Fibroblast of skin of scalp (primary cell): ENCODE data around the gene WFDC1.

ENCODE experiments used
- DNase-seq: peaks from one replicate; pipeline ENCODE4 v3.0.0-alpha.2; 2013

The WFDC1 gene

DNA sequence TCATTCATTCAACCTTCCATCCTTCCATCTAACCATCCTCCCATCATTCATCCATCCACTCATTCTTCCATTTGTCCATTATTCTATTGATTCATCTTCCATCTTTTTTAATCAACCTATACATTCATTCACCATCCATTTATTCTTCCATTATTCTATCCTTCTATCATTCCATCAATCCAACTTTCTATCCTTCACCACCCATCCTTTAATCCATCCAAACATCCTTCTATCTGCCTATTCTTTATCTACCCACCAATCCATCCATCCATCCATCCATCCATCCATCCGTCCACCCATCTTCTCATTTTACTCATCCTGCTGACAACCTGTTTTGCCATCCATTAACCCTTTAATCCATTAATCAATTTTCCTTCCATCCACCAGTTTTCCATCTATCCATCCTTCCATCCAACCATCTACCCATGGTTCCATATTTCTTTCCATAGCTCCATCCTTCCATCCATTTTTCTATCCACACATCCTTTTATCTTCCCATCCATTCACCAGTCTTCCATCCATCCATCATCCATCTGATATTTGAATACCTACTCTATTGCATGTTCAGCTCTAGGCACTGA, 21.8 kb upstream of the WFDC1 start:
- DNase-seq: no peak

DNA sequence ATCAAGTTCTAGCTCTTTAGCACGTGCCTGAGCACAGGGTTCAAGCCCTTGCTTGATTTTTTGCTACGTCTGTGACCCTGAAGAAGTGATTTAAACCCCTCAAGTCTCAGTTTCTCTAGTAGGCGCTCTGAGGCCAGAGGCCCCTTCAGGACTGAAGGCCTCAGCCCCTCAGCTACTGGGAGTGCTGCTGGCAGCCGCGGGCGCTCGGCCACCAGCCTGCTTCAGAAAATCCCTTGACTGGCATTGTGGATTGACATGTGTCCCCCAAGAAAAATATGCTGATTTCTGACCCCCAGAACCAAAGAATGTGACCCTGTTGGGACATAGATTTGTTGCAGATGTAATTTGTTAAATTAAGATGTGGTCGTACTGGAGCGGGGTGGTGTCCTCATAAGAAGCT, 20.2 kb upstream of the WFDC1 start:
- DNase-seq: no peak

DNA sequence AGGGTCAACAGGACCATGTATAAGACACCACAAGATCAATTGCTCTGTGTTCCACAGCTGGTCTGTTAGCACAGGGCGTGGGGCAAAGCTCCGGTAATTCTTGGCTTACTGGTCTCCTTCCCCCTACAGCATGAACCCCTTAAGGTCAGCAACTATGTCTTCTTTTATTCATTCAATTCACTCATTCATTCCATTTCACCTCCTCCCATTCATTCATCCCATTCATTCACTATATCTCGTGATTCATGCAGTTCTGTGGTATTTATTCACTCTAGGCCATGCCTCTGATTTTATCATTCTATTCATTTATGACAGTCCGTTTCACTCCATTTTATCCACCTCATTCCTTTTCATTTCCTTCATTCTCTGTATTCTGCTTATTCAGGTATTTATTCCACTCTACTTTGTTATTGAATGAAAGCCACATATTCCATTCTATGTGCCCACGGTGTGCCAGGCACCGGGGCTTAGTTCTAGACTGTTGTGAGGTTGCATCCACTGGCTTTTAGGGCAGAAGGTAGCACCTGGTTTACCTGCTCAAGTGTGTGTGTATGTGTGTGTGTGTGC, 19.0 kb upstream of the WFDC1 start:
- no peak for DNase-seq

DNA sequence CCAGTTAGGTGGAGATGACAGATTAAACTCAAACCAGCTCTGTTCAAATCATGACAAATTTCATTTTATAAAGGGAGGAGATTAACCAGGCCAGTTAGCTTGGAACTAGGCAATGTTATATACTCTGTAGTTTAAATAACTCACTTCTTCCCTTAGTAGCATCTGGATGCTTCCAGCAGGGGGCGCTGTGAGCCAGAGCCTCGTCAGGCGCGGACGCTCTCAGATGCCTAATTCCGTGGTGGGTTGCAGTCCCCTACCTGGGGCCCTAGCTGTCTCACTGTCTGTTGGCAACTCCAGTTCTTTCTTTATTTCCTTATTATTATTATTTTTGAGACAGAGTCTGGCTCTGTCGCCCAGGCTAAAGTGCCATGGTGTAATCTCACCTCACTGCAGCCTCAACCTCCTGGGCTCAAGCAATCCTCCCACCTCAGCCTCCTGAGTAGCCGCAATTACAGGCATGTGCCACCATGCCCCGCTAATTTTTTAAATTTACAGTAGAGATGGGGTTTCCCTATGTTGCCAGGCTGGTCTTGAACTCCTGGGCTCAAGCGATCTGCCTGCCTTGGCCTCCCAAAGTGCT, 17.3 kb upstream of the WFDC1 start:
- DNase-seq: peak; percentile 61

DNA sequence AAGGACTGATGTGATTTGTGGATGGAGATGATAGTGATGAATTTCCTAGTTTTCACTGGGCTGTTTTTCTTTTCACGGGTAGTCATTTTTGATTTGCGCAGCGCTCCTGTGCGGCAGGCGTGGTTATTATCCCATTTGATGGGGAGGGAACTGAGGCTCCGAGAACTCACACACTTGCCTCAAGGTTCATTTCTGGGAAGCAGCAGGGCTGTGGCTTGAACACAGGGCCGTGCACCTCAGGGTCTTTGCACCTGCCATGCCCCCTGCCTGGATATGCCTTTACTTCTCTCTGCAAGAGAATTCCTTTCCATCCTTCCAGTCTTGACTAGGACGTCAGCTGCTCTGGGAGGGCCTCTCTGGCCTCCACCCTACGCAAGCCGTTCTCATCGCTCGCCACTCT, 16.3 kb upstream of the WFDC1 start:
- no peak for DNase-seq

DNA sequence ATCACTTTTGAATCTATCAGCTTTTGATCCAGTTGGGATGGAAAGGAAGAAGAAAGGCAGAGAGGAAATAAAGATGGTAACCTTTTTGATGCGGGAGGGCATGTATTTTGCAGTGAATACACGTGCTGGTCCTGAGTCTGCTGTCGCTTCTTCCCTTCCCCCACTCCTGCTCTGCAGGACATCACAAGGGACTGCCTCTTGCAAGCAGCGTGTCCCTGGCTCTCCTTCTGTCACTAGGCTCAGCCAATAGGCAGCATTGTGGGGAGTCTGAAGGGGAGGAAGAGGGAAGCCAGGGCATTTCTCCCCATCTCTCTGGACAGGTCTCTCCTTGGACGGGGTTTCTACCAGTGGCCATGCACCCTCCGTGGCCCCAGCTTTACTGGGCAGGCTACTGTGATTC, 15.7 kb upstream of the WFDC1 start:
- no peak for DNase-seq

DNA sequence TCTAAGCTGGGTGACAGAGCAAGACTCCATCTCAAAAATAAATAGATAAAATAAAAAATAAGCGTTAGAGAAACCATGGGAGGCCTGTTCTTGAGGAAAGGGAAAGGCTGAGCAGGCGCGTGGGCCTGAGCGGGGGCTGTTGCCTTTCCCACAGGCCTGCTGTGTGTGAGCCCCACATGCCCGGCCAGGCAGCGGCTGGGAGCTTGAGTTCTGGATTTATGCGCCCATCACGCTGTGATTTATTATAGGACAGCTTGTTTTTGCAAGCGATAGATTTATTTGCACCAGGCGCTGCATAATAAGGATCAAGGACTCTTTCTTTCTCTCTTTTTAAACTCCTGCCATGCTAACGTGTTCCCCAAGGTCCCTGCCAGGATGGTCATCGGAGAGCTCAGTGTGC, 14.8 kb upstream of the WFDC1 start:
- DNase-seq: no peak

DNA sequence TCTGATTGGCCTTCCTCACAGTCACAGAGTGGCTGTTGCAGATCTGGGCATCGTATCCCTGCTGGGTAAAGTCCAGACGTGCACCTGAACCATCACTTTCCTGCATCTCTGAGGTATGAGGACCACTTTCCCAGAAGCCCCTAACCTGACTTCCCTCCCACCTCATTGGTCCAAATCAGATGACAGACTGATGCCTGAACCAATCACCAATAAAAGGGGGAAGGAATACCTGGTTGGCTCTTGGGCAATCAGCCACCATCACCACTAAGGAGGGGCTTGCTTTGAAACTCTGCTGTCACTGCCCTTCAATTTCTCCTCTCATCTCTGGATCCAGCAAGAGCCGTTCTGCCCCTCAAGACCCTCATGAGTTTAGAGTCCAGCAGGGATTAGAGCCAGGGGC, 13.6 kb upstream of the WFDC1 start:
- peak; percentile 44 for DNase-seq

DNA sequence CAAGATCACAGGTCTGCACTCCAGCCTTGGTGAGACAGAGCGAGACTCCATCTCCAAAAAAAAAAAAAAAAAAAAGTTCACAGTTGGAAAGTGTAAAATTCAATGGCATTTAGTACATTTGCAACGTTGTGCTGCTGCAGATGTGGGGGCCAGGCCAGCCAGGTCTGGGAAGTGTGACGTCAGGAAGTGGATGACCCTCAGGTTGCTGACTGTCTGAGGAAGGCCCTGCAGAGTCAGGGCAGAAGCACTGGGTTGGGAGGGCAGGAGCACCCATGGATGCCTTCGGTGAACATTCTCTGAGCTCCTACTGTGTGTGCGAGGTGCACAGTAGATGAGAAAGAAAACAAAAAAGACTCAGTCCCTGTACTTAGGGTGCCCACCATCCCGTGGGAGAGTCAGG, 12.1 kb upstream of the WFDC1 start:
- DNase-seq: no peak

DNA sequence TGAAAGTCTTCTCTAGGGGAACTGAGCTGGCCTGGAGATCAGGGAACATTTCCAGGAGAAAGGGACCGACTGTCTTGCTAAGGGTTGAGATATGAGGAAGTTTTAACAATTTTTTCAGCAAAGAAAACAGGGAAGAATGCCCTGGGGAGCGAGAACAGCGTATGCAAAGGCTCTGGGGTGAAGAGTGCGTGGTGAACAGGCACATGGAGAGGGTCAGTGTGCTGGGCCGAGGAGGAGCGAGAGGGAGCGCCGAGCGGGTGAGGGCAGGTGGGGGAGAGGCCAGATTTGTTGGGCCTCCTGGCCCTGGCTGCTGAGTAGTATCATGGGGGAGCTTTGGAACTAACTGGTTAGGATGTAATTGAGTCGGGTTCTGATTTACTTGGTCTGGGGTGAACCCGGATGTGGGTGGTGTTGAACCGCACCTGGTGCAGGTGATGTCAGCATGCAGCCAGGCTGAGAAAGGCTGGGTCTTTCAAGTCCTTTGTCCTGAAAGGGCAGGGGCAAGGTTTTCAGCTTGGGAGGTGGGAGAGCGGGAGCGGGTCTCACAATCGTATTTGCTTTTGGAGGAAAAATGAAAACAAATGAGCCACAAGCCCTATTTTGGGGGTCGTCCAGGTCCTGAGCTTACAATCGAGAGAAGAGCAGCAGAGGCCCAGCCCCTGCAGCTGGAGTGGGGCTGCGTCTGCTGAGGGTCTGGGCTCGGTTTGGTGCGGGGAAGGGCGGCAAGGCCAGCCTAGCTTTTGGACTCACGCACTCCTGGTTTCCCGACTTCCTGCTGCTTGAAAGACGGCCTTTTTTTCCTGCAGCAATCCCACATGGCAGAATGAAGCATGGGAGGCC, 11.1 kb upstream of the WFDC1 start:
- no peak for DNase-seq

DNA sequence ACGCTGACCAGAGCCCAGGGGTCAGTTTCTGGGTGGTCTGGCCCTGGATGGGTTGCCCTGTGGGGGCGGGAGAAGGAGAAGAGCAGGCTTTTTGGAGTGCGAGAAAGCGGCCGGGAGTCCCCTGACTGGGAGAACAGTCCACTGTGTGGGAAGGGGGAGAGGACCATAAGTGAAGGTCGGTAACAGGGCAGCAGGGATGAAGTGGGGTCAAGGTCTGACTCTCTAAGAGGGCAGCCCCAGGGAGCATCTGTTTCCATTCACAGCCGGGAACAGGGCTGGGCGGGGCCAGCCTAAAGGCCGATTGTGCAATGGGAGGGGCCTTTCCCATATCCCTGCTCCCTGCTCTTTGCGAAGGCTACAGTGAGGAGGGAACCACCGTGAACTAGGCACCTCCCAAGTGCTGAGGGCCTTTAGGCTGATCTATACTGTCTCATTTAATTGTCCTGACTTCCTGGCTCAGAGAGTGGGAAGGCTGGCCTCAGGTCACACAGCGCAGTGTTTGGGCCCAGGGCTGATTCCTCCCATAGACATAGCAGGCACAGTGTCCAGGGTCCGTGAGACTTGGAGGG, 10.4 kb upstream of the WFDC1 start:
- DNase-seq: peak; percentile 36

DNA sequence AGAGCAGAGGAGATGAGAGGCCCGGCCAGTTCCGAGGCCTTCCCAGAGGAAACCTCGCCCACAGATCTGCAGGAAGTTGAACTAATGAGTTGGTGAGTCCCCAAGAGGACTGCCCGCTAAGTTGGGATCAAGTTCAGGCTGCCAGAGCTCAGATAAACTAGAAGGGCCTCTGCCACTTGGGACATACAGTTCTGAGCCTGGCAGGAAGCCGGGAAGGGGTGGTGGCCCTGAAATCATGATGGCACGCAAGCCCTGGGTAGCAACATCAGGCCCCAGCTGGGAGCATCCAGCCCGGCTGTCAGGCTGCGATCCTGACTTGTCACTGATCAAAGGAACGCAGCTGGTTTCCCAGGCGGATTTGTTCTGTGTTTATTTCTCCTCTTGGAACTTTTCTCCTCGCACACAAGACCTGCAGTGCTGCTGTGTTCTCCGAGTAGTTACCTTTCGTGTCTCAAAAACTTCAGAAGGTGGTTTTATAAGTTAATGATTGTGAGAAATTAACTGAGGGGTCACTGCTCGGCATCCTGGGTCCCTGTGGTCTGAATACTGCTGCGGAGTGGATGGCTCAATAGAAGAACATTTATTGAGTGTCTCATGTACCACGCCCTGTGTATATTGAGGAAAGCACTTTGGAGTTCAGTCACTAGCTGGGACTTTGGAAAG, 8.0 kb upstream of the WFDC1 start:
- peak; percentile 78 for DNase-seq

DNA sequence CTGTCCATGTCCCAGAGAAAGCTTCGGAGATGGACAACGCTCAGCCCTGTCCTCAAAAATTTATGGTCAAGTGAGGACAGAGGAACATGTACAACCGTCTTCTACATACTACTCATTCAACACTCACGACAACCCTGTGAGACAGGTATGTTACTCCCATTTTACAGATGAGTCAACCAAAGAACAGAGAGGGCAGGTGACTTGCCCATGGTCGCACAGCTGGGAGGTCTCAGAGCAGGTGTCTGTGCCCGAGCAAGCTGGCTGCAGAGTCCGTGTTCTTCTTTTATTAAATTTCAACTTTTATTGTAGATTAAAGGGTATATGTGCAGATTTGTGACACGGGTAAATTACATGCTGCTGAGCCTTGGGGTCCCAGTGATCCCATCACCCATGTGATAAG, 5.8 kb upstream of the WFDC1 start:
- no peak for DNase-seq

DNA sequence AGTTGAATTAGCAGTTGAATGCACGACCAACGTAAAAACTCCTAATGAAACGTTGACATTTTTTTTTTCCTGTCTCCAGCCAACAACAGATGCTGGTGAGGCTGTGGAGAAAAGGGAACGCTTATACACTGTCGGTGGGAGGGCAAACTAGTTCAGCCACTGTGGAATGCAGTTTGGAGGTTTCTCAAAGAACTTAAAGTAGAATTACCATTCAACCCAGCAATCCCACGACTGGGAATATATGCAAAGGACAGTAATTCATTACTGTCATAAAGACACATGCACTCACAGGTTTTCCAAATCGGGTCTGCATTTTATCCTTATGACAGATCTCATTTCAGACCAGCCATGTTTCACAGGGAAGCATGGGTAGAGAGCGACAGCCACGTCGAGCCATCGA, 3.5 kb upstream of the WFDC1 start:
- peak; percentile 56 for DNase-seq

DNA sequence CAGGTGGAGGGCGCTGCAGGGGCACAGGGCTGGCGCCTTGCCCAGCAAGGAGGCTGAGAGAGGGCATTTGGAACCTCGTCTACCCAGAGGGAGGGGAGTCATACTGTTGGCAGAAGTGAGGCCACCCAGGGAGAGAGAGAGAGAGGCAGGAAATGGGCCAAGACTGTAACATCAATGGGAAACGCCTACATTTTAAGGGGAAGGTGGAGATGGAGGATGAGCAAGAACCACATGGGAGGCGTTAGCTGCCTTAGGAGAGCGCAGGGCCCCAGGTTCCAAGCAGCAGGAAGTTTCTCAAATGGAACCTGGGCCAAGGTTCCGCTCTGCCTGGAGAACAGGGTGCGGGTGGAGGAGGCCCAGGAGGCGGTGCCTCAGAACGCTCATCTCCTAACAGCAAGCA, 2.7 kb upstream of the WFDC1 start:
- peak; percentile 66 for DNase-seq

DNA sequence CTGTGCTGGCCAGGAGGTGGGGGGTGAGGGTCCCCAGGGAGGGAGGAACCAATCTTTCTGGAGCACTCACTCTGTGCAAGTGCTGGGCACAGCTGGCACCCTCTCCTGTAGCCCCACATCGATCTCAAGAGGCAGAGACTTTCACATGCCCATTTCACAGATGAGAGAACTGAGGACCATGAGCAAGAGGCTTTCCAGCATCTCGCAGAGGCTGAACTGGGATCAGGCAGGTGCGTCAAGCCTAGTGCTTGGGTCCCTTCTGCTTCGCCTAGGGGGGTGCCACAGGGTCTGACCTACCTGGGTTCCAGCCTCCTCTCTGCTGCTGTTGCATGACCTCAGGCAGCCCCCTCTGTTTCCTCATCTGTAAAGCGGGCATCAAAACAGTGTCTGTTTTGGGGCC, 1.3 kb upstream of the WFDC1 start:
- DNase-seq: no peak

DNA sequence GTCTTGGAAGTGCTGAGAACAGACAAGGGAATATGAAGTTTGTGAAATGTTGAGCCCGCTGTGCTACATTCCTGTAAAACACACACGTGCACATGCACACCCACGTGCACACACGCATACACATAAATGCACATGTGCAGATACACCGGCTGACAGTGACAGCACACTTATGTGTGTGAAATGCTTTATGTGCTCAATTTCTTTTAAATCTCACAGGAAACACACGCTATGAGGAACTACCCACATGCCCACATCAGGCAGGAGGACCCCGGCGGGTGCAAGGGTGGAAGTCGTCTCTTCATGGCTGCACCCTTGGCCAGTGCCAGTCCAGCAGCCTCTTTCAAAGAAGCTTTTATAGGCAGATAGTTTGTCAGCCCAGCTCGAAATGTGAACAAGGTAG, 561 bp upstream of the WFDC1 start:
- no peak for DNase-seq

DNA sequence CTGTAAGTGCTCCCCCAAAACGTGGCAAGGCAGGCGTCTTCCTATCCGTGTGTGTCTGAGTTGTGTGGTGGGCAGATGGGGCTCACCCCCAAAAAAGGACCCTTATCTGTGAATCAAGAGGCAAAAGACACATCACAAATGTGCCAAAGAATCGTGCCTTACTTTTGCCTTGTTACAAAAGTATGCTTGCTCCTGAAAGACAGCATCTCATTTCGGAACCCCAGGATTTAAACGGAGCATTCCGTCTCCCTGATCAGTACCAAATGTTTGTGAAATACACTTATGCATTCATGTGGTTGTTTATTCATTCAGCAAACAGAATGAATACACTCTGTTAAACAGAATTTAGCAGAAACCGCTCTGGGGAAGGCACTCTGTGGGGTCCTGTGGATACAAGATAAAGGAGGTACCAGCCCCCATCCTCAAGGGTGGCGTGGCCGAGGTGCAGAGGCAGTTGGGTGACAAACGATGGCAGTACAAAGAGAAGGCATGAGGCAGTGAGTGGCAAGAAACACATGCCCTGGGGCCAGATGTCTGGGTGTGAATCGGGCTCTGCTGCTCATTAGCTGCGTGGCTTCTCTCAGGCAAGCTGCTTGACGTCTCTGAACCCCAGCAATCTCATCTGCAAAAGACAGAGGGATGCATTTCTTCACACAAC, 654 bp downstream of the WFDC1 start:
- DNase-seq: no peak

DNA sequence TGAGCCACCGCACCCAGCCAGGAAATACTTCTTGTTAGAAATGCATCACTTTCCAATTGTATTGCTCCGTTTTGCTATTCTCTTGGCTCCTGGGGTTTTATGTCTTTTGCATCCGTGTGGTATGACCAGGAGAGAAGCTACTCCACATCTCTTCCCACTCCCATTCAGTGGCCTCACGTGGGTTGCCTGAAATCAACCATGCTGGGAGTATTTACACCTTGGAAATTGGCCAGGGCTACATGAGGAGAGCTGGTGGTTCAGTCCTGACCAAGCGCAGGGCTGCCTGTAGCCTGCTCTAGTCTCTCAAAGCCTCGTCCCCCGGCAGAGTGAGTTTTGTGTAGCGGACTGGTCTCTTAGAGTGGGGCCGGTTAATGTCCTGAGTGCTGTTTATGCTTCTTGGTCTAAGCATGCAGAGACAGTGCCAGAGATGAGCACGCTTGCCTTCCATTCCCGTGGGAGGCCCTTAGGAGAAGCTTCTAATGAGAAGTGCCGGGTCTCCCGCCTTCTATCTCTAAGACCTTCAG, 3.8 kb downstream of the WFDC1 start:
- DNase-seq: no peak

DNA sequence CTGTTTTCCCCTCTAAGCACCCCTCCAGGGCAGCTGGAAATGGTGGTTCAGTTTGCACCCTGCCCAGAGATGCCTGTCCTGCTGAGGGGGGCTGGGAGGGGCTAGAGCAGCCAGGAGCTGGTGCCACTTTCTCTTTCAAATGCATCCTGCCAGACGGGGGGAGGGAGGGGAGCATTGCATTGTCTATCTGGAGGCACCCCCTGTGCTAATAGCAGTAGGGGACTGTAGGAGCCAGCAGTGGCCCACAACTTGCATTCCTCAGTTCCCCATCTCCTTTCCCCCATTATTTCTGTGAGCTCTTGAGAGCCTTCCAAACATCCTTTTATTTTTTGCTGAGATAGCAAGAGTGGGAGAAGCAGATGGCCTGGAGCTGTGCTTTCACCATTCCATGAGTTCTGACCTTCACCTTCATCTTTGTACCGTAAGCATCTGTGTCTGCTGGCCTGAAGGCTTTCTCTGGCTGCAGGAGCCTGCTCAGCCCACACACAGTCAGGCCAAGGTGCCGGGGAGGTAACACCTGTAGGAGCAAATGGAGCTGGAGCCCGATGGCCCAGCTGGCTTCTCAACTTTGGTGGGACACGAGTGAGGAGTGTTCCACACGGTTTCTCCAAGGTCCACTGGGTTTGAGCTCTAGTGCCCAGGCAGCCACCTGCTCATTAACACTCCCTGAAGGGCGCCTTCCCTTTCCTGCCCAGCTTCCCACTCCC, 5.2 kb downstream of the WFDC1 start:
- DNase-seq: no peak
